ENCODE data around the gene JHY.

DNA sequence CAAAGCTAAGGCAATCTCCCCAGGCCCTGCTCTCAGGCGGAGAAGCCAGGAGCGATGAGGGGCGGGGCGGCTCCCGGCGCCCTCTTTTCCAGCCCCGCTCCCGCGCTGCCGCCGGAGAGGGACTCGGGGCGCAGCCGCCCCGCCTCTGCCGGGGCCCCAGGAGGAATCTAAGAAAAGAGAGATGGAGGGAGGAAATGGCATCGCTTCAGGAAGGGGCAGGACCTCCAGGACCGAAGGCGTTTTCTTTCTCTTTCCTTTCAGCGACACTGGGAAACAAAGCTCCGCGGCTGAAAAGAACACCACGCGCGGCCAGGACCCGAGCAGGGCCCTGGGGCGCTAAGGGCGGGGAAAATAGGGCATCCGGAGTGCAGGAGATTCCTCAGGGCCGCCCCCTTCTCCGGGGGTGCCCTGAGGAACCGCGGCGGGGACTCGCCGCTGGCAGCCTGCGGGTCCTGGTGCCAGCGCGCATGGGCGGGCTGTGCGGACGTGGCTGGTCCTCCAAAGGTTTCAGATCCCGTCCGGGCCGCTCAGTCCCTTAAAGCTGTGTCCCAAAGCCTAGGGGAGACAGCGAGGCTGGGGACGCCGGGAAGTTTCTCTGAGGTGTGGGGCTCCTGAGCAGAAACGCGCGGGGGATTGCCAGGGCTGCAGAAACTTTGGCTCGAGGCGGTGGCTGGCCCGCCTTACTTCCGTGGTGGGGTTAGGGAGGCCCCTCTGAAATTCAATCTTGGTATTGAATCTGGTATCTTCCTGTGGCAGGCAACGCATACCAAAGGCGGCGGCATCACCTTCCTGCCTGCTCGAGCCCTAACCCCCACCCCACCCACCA lies 101.8 kb downstream of the JHY start:
- TF ChIP-seq, protein P1, sequence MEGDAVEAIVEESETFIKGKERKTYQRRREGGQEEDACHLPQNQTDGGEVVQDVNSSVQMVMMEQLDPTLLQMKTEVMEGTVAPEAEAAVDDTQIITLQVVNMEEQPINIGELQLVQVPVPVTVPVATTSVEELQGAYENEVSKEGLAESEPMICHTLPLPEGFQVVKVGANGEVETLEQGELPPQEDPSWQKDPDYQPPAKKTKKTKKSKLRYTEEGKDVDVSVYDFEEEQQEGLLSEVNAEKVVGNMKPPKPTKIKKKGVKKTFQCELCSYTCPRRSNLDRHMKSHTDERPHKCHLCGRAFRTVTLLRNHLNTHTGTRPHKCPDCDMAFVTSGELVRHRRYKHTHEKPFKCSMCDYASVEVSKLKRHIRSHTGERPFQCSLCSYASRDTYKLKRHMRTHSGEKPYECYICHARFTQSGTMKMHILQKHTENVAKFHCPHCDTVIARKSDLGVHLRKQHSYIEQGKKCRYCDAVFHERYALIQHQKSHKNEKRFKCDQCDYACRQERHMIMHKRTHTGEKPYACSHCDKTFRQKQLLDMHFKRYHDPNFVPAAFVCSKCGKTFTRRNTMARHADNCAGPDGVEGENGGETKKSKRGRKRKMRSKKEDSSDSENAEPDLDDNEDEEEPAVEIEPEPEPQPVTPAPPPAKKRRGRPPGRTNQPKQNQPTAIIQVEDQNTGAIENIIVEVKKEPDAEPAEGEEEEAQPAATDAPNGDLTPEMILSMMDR (conservative IDR thresholded peaks at IDR 0.05; ENCODE audit: low read depth, low read length) = no peak
- TF ChIP-seq, protein P2, sequence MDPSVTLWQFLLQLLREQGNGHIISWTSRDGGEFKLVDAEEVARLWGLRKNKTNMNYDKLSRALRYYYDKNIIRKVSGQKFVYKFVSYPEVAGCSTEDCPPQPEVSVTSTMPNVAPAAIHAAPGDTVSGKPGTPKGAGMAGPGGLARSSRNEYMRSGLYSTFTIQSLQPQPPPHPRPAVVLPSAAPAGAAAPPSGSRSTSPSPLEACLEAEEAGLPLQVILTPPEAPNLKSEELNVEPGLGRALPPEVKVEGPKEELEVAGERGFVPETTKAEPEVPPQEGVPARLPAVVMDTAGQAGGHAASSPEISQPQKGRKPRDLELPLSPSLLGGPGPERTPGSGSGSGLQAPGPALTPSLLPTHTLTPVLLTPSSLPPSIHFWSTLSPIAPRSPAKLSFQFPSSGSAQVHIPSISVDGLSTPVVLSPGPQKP (IDR thresholded peaks at IDR 0.05; ENCODE audit: borderline replicate concordance, low read depth, low read length) = no peak
- TF ChIP-seq, protein P3, sequence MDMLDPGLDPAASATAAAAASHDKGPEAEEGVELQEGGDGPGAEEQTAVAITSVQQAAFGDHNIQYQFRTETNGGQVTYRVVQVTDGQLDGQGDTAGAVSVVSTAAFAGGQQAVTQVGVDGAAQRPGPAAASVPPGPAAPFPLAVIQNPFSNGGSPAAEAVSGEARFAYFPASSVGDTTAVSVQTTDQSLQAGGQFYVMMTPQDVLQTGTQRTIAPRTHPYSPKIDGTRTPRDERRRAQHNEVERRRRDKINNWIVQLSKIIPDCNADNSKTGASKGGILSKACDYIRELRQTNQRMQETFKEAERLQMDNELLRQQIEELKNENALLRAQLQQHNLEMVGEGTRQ (IDR thresholded peaks at IDR 0.05; ENCODE audit: low read depth, low read length) = no peak
- TF ChIP-seq CEBPB (IDR thresholded peaks at IDR 0.05; ENCODE audit: low read depth, low read length) (no peak), RFX5 (IDR thresholded peaks at IDR 0.05; ENCODE audit: low read depth, low read length) (no peak), MXI1 (IDR thresholded peaks at IDR 0.05; ENCODE audit: borderline replicate concordance, low read depth, low read length) (no peak), POLR2A (IDR thresholded peaks at IDR 0.05; ENCODE audit: low read depth, low read length) (no peak), FOS (IDR thresholded peaks at IDR 0.05; ENCODE audit: low read depth, low read length) (no peak), RAD21 (IDR thresholded peaks at IDR 0.05; ENCODE audit: low read length) (no peak), RCOR1 (IDR thresholded peaks at IDR 0.05; ENCODE audit: insufficient replicate concordance, low read length) (no peak)
